Stimulated activated CD8-positive, alpha-beta memory T cell treated with anti-CD3 and anti-CD28 coated beads, Interleukin-7, amount 100 ng/mL, for 48 hours (primary cell): ENCODE measurements around the gene SKIC3.

ENCODE experiments used
- DNase-seq, 2 donors: peaks; one replicate each; pipeline ENCODE4 v3.0.0-alpha.2; 2020; ENCODE audit warnings: low read depth in 1 of 2; ENCODE audit errors: extremely low read depth in 1 of 2

The SKIC3 gene

GRCh38 chr5:95554647-95555548, at the start of gene SKIC3, which contains the start of gene ARSK:
Gene SKIC3 (minus strand): TSS chr5:95554977. CDS start chr5:95547150, 7,827 bp downstream.
Gene ARSK (plus strand): TSS chr5:95555101. CDS start chr5:95555279, 178 bp downstream.
- DNase-seq: peak; percentile 80 to 86

GRCh38 chr5:95600557-95600956, 45.8 kb upstream of the SKIC3 start:
- no peak for DNase-seq

- DNase-seq: no peak
Observed at GRCh38 chr5:95599252-95599651, 44.5 kb upstream of the SKIC3 start.

GRCh38 chr5:95595289-95595931, 40.6 kb upstream of the SKIC3 start:
- no peak for DNase-seq

- no peak for DNase-seq
Observed at GRCh38 chr5:95591490-95591901, 36.7 kb upstream of the SKIC3 start.

GRCh38 chr5:95590880-95591279, 36.1 kb upstream of the SKIC3 start:
- DNase-seq: no peak

GRCh38 chr5:95583992-95584391, 29.2 kb upstream of the SKIC3 start:
- no peak for DNase-seq

- DNase-seq: no peak
Observed at GRCh38 chr5:95581576-95581975, 26.8 kb upstream of the SKIC3 start.

- no peak for DNase-seq
Observed at GRCh38 chr5:95572016-95572415, 17.2 kb upstream of the SKIC3 start.

GRCh38 chr5:95565280-95565920, 10.6 kb upstream of the SKIC3 start:
- DNase-seq: no peak

GRCh38 chr5:95564450-95564849, 9.7 kb upstream of the SKIC3 start:
- DNase-seq: no peak

- DNase-seq: no peak
Observed at GRCh38 chr5:95563367-95563766, 8.6 kb upstream of the SKIC3 start.

- no peak for DNase-seq
Observed at GRCh38 chr5:95562282-95562681, 7.5 kb upstream of the SKIC3 start.

GRCh38 chr5:95557841-95558240, 3.1 kb upstream of the SKIC3 start:
- no peak for DNase-seq

- DNase-seq: no peak
Observed at GRCh38 chr5:95555553-95555952, 776 bp upstream of the SKIC3 start.

- DNase-seq: no peak
Observed at GRCh38 chr5:95554331-95554646, 488 bp downstream of the SKIC3 start.

- no peak for DNase-seq
Observed at GRCh38 chr5:95549030-95549429, 5.7 kb downstream of the SKIC3 start.

- no peak for DNase-seq
Observed at GRCh38 chr5:95543017-95543705, 11.6 kb downstream of the SKIC3 start.

GRCh38 chr5:95537501-95537900, 17.3 kb downstream of the SKIC3 start:
- DNase-seq: no peak

GRCh38 chr5:95533761-95534160, 21.0 kb downstream of the SKIC3 start:
- DNase-seq: no peak

- DNase-seq: no peak
Observed at GRCh38 chr5:95533106-95533505, 21.7 kb downstream of the SKIC3 start.
